ENCODE measurements around the gene RGN. TPM values are rescaled to one million over a fixed set of nuclear protein-coding genes. Genes with fewer than 3 reads are reported as not detected.
"Not testable (repeated sequence)": the region's sequence is repeated elsewhere in the genome, so short reads cannot be mapped to it uniquely, and the experiment has no call there.

The RGN gene
- total RNA-seq, 2 donors from 2014 or later: 9.3 to 13.9 TPM

GRCh38 chrX:47110936-47111615 is 32.8 kb downstream of the RGN start:
- intact Hi-C loops (cut with DNase I); DNase-seq; ATAC-seq: not testable (repeated sequence)

- peak in 1 of 2 donors; percentile 57 for ATAC-seq
These were observed 34.2 kb downstream of the RGN start for GRCh38 chrX:47112316-47112954.

GRCh38 chrX:47116551-47117110 is 38.4 kb downstream of the RGN start:
- DNase-seq; ATAC-seq; intact Hi-C loops (cut with DNase I): not testable (repeated sequence)

More at GRCh38 chrX:47112316-47112954, 34.2 kb downstream of the RGN start:
- intact Hi-C loops (cut with DNase I): no loop called here
- DNase-seq: no peak

GRCh38 chrX:47124466-47124865 is 46.2 kb downstream of the RGN start:
- ATAC-seq; intact Hi-C loops (cut with DNase I); DNase-seq: not testable (repeated sequence)

GRCh38 chrX:47129157-47129898 is 51.1 kb downstream of the RGN start:
- ATAC-seq: peak; percentile 99
- peak; percentile 90 for DNase-seq
- intact Hi-C loops (cut with DNase I): no loop called here

- ATAC-seq (no peak), DNase-seq (no peak)
- intact Hi-C loops (cut with DNase I): no loop called here
These were observed 51.7 kb downstream of the RGN start for GRCh38 chrX:47129899-47130358.

GRCh38 chrX:47133493-47133892 is 55.2 kb downstream of the RGN start:
- DNase-seq (no peak), ATAC-seq (no peak)
- intact Hi-C loops (cut with DNase I): no loop called here

GRCh38 chrX:47135650-47136049 is 57.4 kb downstream of the RGN start:
- intact Hi-C loops (cut with DNase I); DNase-seq: not testable (repeated sequence)
- peak in 1 of 2 donors; percentile 54 for ATAC-seq

GRCh38 chrX:47138171-47138570 is 59.9 kb downstream of the RGN start:
- intact Hi-C loops (cut with DNase I): no loop called here
- DNase-seq: no peak
- ATAC-seq: no peak

Other genes with a start within 250 kb of the RGN start
- 1 to 10 TPM; 5.7 to 5.9 TPM for gene RP2, start 241.4 kb upstream of the RGN start, total RNA-seq
- 1 to 10 TPM; 5.3 TPM for gene JADE3, start 166.0 kb upstream of the RGN start, total RNA-seq
- 100 to 1,000 TPM; 137 to 138 TPM for gene NDUFB11, start 66.3 kb downstream of the RGN start, total RNA-seq
- gene RBM10, start 66.8 kb downstream of the RGN start, total RNA-seq: 10 to 100 TPM; 22.1 to 23.9 TPM
- 100 to 1,000 TPM; 101 to 132 TPM for gene UBA1, start 115.4 kb downstream of the RGN start, total RNA-seq
- 100 to 1,000 TPM; 109 to 132 TPM for gene CDK16, start 140.2 kb downstream of the RGN start, total RNA-seq
- 10 to 100 TPM; 42.0 to 60.8 TPM for gene USP11, start 154.6 kb downstream of the RGN start, total RNA-seq

All from left cardiac atrium (tissue), 4 donors.